Measurements from ENCODE around the gene ECHS1. TPM values are rescaled to one million over a fixed set of nuclear protein-coding genes. Genes with fewer than 3 reads are reported as not detected.

The ECHS1 gene
- polyA plus RNA-seq, 3 donors = 120 to 146 (median 134) TPM

DNA sequence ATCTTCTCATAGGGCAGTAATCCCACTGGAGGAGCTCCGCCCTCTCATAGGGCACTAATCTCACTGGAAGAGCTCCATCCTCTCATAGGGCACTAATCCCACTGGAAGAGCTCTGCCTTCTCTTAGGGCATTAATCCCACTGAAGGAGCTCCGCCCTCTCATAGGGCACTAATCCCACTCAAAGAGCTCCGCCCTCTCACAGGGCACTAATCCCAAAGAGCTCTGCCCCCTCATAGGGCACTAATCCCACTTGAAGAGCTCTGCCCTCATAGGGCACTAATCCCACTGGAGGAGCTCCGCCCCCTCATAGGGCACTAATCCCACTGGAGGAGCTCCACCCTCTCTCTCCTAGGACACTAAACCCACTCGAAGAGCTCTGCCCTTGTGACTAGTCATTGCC, 11.9 kb downstream of the ECHS1 start:
- DNase-seq (ENCODE audit: low read depth in 3 of 3, low spot score in 2 of 3) = no peak

DNA sequence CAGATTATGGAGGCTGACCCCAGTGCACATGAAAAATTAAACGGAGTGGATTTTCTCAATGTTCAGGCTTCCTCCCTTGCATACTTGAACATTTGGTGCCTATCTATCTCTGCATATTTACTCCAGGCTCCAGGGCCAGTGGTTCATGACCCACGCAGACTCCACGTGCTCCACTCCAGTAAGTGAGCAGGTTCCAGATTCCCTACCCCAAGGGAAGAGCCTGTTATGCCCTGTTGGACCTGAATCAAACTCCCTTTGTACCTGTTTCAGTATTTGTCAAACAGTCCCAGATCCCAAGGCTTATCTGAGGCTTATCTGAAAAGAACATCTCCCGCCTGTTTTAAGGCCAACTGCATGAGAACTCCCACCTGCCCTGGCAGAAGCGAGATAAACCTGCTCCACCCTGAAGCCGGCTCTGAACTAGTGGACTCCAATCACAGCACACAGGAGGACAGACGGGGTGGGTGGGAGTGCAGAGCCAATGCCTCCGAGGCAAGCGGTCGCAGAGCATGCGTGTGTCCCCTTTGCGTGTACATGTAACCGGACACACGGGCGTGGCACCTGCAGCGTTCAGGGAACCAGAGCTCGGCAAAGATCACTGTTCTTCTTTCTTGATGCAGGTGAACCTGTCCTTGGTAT, 13.1 kb downstream of the ECHS1 start:
- no peak for DNase-seq (ENCODE audit: low read depth in 3 of 3, low spot score in 2 of 3)

DNA sequence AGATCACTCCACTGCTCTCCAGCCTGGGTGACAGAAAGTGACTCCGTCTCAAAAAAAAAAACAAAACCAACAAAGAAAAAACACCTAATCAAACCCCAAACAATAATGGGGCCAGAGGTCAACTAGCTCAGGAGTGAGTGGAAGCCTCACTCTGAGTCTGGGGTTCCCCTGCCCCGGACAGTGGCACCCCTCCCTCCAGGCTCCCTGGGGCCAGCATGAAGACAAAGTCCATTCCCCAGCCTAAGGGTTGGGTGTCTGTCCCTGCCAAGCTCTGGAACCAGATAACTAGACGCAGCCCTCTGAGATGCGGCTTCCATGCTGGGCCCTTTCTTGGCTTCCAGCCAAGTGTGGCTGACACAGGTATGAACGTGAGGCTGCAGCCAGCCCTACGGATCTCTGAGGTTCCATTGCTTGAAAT, 13.6 kb downstream of the ECHS1 start:
- no peak for DNase-seq (ENCODE audit: low read depth in 3 of 3, low spot score in 2 of 3)

DNA sequence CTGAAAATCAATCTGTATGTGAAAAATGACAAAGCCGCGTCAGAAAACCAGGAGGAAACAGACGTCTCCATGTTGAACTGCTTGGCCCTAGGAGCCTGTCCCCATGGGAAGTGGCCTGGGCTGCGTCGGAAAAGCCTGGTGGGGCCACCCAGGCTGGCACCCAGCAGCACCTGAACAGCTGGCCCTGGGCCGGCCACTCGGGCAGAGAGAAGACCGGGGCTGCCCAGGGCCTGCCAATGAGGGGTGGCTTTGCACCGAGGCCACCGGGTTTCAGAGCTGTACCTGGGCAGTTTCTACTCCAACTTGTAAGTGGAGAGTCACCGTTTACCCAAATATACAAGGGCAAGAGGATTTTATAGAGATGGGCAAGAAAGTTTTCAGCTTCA, 14.2 kb downstream of the ECHS1 start:
- no peak for DNase-seq (ENCODE audit: low read depth in 3 of 3, low spot score in 2 of 3)

DNA sequence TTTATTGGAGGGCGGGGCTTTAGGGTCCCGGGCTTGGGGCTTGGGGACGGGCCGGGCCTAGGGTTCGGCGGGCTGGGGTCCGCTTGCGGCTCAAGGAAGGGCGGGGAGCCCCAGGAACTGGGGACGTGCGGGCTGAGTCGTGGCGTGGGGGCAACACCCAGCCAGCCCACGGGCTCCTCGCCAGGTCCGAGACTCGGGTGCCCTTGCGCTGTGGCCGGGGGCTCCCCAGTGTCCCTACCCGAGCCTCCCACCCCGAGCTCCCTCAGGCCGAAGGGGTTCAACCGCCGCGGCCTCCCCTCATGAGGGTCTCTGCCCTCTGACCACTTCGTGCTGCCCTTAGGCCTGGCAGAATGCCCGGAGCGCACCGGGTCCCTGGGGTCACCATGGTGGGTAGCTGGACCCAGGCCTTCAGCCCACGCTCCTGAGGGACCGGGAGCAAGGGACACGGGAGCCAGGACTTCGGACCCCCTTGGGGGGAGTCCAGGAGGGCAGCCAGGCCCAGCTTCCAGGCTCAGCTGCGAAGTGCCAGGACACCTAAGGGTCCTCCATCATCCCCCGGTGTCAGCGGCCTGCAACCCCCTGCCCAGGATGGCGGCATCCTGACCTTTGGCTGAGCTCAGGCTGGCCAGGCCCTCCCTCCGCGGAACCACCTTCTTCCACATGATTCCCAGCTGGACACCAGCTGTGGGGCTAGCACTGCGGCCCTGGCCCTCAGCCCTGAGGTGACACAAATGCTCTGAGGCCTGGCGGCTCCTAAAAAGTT, 14.8 kb downstream of the ECHS1 start:
- DNase-seq (ENCODE audit: low read depth in 3 of 3, low spot score in 2 of 3) = no peak

DNA sequence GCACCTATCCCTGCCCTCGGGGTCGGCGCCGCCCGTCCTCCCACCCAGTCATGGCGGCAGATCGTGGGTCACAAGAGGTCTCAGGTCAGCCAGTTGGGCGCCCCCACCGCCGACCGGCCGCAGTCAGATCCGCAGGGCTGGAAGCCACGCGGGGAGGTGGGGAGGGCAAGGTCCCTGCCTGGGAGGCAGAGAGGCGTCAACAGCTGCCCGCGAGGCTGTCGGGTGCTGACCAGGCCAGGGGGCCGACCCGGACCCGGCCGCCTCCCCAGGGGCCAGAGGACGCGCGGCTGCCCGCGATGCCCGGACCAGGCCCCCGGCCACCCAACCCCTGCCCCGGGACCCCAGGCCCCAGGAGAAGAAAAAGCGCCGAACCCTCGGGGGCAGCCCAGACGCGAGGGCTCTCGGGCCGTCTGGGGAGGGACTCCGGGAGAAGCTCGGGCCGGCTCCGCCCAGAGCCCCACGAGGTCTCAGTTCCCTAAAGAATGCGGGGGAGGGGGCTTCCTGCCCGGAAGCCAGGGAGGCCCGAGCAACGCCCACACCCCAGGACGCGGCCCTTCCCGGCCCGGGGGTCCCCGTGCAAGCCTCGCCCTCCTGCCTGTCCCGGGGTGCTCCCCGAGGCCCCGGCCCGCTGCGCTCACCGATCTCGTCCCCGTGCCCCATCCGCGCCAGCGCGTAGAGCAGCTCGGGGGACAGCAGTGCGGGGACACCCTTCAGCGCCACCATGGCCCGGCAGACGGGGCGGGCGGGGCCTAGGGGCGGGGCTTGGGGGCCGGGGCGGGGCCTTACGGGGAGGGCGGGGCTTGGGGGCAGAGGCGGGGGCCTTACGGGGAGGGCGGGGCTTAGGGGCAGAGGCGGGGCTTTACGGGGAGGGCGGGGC, 15.6 kb downstream of the ECHS1 start, which contains the start of gene FUOM:
FUOM (minus strand) TSS at position 735 of the 877 bp plus-strand sequence; CDS start at position 723, 12 bp downstream.
- peak in 1 of 3 donors; percentile 71 for DNase-seq (ENCODE audit: low read depth in 3 of 3, low spot score in 2 of 3)

DNA sequence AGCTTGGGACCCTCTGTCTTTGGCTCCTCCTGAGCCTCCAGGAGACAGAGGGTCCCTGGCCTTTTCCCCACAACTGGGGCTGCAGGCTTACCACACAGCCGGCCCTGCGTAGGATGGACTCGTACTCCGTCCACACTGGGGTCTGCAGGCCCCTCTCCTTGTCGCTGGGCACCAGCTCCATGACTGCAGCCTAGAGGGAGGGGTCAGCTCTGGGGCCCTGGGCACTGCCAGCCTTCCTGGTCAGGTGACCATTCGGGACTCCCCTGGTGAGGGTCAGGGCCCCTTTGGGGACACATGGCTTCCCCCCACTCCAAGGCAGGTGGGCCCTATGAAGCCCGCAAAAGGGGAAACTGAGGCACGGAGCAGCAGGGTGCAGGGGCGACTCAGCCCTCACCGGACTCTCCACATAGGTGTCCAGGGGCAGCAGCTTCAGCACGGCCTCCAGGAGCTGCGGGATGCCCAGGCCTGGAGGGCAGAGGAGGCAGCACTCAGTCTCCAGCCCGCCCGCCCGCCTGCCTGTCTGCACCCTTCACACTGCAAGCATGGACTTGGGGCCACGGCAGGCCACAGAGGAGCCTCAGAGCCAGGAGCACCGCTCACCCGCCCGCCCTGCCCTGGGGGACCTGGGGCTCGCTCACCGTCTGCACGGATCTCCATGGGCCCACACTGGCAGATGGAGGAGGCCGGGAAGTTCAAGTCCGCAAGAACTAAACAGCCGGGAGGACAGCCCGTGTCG, 16.4 kb downstream of the ECHS1 start:
- no peak for DNase-seq (ENCODE audit: low read depth in 3 of 3, low spot score in 2 of 3)

DNA sequence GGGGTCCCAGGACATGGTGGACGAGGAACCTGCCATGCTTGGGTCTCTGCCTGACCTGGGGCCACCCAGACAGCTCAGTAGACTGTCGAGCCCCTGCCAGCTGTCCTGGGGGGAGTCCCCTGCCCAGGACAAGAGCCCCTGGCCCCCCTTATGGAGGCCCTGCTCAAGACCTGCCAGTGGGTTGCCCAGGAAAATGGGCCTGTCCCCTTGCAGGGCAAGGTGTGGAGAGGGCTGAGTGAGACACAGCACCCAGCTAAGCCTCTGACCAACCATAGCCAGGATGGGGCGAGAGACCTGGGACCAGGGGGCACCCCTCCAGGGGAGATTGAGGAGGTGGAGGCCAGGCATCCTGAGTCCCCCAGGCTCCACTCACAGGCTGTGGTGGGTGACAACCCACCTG, 17.2 kb downstream of the ECHS1 start:
- no peak for DNase-seq (ENCODE audit: low read depth in 3 of 3, low spot score in 2 of 3)

DNA sequence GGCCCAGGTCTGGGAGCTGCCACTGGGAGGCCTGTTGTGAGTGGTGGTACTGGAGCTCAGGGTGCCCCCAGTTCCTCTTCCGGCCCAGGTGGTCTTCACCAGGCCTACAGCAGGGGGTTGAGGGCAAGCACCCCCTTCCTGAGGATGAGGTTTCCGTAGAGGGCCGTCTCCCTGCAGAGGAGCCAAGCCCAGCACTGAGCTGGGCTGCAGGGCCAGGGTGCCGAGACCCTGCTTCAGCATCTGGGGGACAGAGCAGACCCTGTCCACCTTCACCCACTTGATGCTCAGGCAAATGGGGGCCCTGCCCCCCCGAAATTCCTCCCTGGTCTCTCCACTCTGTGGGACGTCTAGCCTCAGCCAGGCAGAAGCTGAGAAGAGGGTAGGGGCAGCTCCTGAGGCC, 17.9 kb downstream of the ECHS1 start:
- DNase-seq (ENCODE audit: low read depth in 3 of 3, low spot score in 2 of 3) = no peak

DNA sequence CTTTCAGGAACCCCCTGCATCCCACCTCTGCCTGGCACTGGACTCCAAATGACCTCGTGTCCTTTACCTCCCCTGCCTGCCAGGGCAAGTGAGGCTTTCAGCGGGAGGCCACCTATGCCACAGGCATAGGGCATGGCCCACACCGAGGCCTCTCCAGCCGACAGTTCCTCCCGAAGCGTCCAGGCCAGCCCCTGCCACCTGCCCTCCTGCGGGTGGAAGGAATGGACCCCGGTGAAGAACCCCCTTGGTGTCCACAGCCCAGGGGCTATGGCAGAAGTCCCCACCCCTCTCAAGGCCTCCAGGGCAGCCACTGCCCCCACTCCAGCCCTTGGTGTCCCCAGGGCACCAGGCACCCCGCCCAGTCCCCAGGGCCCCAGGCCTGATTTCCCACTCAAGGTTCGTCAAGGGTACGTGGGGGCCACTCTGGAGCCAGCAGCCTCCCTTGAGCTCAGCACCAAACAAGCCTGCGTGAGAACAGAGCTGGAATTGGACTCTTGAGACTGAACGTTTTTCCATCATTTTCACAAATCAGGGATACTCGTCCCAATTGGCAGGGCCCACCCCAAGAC, 18.4 kb downstream of the ECHS1 start:
- DNase-seq (ENCODE audit: low read depth in 3 of 3, low spot score in 2 of 3) = no peak

DNA sequence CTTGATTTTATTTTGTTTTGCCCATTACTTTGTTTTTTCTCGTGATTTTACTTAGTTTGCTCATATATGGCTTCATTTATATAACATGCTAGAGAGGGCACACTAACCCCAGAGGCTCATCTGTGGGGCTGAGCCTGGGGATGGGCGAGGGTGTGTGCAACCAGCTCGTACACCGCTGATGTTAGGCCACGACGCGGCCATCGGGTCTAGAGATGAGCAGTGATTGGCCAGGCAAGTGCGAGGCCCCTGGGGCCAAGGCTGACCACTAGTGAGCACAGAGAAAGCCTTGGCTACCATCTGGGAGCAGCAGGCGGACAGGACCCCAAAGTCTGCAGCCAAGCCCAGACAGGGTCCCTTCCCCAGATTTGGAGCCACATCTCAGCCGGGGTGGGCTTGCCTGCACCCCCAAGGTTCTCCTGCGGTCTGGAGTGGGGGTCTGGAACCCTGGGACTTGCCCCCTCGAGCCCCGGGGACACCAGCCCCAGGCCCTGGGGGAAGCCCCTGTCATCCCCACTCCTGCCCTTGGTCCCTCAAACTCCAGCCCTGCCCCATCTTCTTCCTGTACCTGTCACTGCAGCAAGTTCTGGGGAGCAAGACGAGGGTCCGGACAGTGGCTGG, 19.1 kb downstream of the ECHS1 start:
- no peak for DNase-seq (ENCODE audit: low read depth in 3 of 3, low spot score in 2 of 3)

DNA sequence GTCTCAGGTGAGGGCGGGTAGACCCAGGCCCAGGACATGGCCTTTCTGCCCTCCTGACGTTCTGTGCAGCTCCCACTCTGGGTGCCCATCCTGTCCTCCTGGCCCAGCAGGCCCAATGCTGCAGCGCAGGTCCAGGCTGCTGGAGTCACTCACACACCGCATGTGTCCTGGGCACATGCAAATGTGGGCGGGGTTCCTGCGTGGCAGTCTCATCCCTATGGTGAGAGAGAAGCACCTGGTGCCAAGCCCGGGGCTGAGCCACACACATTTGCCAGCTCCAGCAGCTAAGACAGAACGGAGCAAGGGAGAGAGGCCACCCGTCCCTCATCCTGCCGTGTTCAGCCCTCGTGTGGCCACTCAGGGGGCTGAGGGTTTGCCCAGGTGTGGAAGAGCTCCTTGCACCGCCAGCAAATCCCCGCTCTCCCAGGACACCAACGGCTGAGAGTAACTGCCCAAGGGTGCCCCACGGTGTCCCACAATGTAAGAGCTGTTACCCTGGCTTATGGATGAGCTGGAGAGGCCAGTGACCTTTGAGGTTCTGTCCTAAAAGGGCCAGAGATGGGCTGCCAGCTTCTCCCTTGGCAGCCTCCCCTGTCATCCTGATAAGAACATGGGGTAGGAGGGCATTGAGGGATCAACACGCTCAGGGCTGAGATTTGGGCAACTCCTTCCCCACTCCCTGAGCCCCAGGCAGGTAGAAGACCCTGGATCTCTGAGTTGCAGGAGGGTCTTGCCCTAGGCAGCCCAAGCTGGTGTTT, 19.8 kb downstream of the ECHS1 start:
- no peak for DNase-seq (ENCODE audit: low read depth in 3 of 3, low spot score in 2 of 3)

DNA sequence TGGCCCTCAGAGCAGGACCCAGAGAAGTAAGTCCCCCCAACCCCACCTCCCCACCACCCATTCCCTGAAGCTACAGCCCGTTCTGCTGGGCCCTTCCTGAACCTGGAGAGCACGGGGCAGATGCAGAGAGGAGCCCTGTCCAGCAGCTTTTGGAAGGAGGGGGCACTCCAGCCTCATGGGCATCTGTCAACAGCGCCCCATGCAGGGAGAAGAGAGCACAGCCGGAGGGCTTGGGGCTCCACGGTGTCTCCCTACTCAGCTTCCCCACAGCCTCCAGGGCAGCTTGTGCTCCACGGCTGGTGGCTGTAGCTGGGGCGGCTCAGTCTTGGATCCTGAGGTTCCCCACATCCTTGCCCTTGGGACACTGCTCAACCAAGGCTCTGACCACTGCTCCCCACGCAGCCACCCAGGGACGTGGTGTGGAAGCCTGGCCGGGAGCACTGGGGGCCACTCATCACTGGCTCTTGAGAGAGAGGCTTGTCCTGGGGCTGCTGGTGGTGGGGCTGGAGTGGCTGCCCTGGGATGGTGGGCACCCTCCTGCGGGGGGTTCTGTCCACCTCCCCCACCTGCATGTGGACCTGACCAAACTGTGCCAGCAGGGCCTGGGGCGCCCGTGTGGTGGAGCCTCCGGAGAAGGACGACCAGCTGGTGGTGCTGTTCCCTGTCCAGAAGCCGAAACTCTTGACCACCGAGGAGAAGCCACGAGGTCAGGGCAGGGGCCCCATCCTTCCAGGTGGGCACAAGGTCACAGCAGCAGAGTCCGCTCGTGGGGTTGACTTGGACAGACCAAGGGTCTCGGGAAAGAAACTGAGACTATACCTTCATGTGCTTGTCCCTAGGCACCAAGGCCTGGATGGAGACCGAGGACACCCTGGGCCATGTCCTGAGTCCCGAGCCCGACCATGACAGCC, 21.5 kb downstream of the ECHS1 start:
- DNase-seq (ENCODE audit: low read depth in 3 of 3, low spot score in 2 of 3) = no peak

DNA sequence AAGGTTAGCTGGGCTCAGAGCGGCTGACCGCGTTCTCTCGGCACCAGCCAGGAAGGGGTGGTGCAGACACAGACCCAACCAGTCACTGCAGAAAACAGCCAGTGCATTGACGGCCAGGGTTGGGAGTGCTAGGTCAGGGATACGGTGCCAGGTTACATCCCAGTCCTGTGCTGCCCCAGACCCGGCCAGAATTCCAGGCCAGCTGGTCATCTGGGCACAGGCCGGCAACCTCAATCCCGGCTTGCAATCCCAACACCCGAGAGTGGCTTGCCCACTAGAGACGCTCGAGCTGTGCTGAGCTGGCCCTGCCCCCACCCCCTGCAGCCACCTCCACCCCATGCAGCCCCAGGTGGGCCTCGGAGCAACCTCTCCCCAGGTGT, 22.2 kb downstream of the ECHS1 start:
- DNase-seq (ENCODE audit: low read depth in 3 of 3, low spot score in 2 of 3) = no peak

DNA sequence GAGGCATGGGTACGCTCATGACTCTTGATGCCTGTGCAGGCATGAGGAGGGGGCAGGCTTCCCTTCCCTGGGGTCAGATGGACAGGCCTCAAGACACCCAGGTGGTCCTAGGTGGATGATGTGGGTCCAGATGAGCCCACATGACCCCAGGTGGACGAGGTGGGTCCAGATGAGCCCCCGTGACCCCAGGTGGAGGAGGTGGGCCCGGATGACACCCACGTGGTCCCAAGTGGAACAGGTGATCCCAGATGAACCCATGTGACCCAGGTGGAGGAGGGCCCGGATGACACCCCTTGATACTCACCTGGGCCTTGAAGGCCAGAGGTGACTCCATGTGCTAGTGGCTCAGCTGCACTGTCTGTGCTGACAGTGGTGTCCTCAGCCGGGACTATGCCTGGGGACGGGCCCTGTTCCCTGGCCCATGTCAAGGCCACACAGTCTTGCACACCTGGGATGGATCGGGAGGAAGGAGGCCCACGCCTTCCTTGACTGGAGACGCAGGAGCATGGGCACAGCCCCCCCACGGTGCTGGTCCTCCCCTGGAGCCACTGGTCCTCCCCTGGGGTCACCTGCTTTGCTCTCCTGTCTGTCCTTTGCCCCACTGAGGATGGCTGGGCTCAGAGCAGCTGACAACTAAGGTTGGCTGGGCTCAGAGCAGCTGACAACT, 22.7 kb downstream of the ECHS1 start:
- no peak for DNase-seq (ENCODE audit: low read depth in 3 of 3, low spot score in 2 of 3)

DNA sequence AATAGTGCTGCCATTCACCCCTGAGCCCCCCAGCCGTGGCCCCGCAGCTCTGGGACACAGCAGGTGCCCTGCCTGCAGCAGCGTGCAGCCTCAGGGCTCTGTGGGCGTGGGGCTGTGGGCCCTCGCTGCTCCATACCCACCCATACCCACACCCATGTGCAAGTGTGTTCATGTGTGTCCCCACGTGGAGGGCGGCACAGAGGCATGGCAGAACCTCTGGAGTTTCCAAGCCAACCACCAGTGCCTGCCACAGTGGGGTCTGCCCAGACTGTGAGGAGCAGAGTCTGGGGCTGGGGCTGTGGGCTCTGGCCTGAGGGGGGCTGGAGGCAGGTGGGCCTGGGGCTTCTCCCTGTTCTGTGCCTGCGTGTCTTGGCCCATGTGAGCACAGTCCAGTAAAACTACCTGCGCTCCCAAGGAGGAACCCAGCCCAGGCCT, 23.6 kb downstream of the ECHS1 start:
- no peak for DNase-seq (ENCODE audit: low read depth in 3 of 3, low spot score in 2 of 3)

DNA sequence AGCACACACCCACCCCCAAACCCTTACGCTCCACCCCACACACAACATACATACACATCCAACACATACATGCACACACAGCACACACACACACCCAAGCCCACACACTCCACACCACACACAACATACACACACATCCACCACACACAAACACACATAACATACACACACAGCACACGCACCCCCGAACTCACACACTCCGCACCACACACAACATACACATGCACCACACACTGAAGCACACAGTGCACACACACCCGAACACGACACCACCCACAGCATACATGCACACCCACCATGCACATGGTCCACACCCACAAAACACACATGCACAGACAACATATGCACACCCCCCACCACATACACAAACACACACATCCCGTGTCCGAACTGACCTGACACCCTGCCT, 24.0 kb downstream of the ECHS1 start:
- no peak for DNase-seq (ENCODE audit: low read depth in 3 of 3, low spot score in 2 of 3)
